T-cell (primary cell): ENCODE measurements around the gene TBX4. TPM values are rescaled to one million over a fixed set of nuclear protein-coding genes. Genes with fewer than 3 reads are reported as not detected.

Experiments used
- ATAC-seq, 4 experiments: fragments of 200-7000 bp in 3 of 4; fragments of 150-1000 bp in 1 of 4; cut with Tn5 transposase; replicated peaks in 1 of 4; 1 replicate in 3 of 4; 2 replicates in 1 of 4; pipeline ENCODE4 v1.10.0; 2021; ENCODE audit warnings: moderate library complexity in 3 of 4, mild to moderate bottlenecking in 2 of 4, moderate number of reproducible peaks in 1 of 4
- CTCF ChIA-PET, 2 donors: fragments of 300-600 bp; sonication (Branson Sonifier 250); formaldehyde crosslinking; loops; one replicate each; lab custom pipeline; 2022; ENCODE audit warnings: antibody characterized with exemption in 2 of 2; lab: Charles Lee
- POLR2A ChIA-PET, 2 donors: fragments of 300-600 bp; sonication (Branson Sonifier 250); formaldehyde crosslinking; loops; one replicate each; lab custom pipeline; 2022; ENCODE audit warnings: antibody characterized with exemption in 2 of 2; lab: Charles Lee
- DNase-seq, 35 experiments: peaks; one replicate each; pipeline versions ENCODE4 v3.0.0 to v3.0.0-alpha.2; 2013 to 2023
- H3K27ac ChIP-seq: one replicate; pipeline ENCODE4 v1.5.1; 2013; ENCODE audit warnings: low read length
- H3K27me3 ChIP-seq, 2 experiments: replicated peaks in 1 of 2; 1 replicate in 1 of 2; 2 replicates in 1 of 2; pipeline versions ENCODE4 v1.6.1 to v1.7.0; 2013; ENCODE audit warnings: low read length in 1 of 2, mixed read lengths in 1 of 2; ENCODE audit not compliant: control insufficient read depth in 2 of 2, insufficient read depth in 2 of 2; ENCODE audit errors: extremely low read depth in 1 of 2
- H3K36me3 ChIP-seq, 2 donors: 1 replicate in 1 of 2; 2 replicates in 1 of 2; pipeline versions ENCODE4 v1.6.1 to v1.7.0; 2013; ENCODE audit warnings: low read length in 1 of 2; ENCODE audit not compliant: control insufficient read depth in 2 of 2, insufficient read depth in 1 of 2; ENCODE audit errors: extremely low read depth in 1 of 2
- H3K4me1 ChIP-seq, 2 experiments: 1 replicate in 1 of 2; 2 replicates in 1 of 2; pipeline versions ENCODE4 v1.6.1 to v1.7.0; 2013; ENCODE audit warnings: low read length in 2 of 2, mixed read lengths in 1 of 2; ENCODE audit not compliant: insufficient read depth in 2 of 2, control insufficient read depth in 1 of 2; ENCODE audit errors: extremely low read depth in 1 of 2
- H3K4me3 ChIP-seq, 2 donors: 1 replicate in 1 of 2; 2 replicates in 1 of 2; pipeline versions ENCODE4 v1.5.1 to v1.7.0; 2013; ENCODE audit warnings: mild to moderate bottlenecking in 2 of 2, low read length in 1 of 2, moderate library complexity in 1 of 2; ENCODE audit not compliant: control insufficient read depth in 1 of 2; ENCODE audit errors: extremely low read depth in 1 of 2
- H3K9me3 ChIP-seq: 2 replicates; pipeline ENCODE4 v1.7.0; 2013
- H3K27ac Mint-ChIP-seq, 2 donors: one replicate each; pipeline ENCODE4 v1.8.0; 2020 to 2021; ENCODE audit warnings: mild to moderate bottlenecking in 2 of 2, mixed read lengths in 2 of 2
- H3K27me3 Mint-ChIP-seq, 2 donors: one replicate each; pipeline ENCODE4 v1.8.0; 2021 to 2022; ENCODE audit warnings: mixed read lengths in 2 of 2
- H3K36me3 Mint-ChIP-seq: one replicate; pipeline ENCODE4 v1.8.0; 2021; ENCODE audit warnings: mixed read lengths
- H3K4me1 Mint-ChIP-seq, 3 donors: one replicate each; pipeline ENCODE4 v1.8.0; 2020 to 2022; ENCODE audit warnings: mixed read lengths in 3 of 3, mild to moderate bottlenecking in 1 of 3
- H3K4me3 Mint-ChIP-seq, 3 donors: one replicate each; pipeline ENCODE4 v1.8.0; 2020 to 2022; ENCODE audit warnings: mild to moderate bottlenecking in 3 of 3, mixed read lengths in 3 of 3, moderate library complexity in 3 of 3
- H3K9me3 Mint-ChIP-seq, 3 donors: one replicate each; pipeline ENCODE4 v1.8.0; 2020 to 2022; ENCODE audit warnings: mixed read lengths in 3 of 3
- WGBS: methylation state at CpG from one replicate; pipeline ENCODE4 v1.1.5; 2013; ENCODE audit warnings: missing lambda C conversion rate; ENCODE audit not compliant: insufficient coverage; 5-methylcytosine and 5-hydroxymethylcytosine counted together
- total RNA-seq, 35 experiments: library from RNA in 6 of 35; stranded (reverse) in 6 of 35; fragments of 120-200 nt in 1 of 35; gene quantifications; one replicate each; pipeline versions ENCODE4 v1.2.1 to v1.2.4 and lab custom pipeline; 2013 to 2026

The TBX4 gene
- total RNA-seq (not detected), total RNA-seq (lab: John Stamatoyannopoulos, UW) (0 to 0.06 (median 0) reads per million in 29 experiments)
- not detected for total RNA-seq (2013)

DNA sequence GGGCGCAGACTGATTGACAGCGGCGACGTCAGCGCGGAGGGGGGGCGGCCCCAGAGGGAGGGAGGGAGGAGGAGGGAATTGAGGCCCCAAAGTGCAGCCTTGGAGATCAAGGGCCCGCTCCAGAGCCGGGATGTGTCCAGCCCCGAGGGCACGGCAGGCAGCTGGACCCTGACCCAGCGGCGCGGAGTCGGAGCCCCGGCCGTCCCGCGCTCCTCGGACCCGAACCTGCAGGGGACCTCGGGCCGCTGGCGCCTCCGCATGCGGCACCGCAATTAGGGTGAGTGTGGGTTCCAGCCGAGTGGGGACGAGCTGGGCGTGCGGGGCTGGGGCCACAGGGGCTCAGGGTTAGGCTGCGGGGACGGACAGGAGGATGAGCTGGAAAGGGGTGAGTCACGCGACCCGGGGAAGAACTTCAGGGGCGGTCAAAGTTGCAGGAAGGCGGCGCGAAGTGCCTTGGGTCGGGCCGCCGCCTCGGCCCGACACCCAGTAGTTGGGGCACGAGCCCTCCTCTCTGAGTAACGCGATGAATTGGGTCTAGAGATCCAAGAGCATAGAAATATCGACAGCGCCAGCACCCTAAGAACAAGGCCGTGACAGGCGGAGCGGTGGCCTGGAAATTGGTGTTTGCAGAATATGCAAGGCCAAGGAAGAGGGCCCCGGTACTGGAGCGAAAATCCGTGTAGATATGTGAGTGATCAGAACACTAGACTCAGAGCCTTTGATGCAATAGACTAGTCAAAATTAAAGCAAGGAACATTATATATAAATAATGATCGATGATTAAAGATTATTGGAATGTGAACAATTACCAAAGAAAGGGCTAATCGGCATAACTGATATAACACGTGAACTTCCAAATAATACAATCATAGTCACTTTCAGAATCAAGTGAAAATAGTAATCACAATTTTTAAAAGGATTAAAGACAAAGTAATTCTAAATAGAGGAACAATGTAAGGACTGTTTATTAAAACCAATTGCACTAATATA lies at the start of gene TBX4:
Gene TBX4, plus strand, starts transcription at position 122 of the 990 bp plus-strand sequence. CDS start 4,069 bp downstream, outside the sequence.
- no peaks in the 10 kb centered on the region for H3K36me3 Mint-ChIP-seq
- WGBS, result 17% methylated on average over 52 of the region's 59 CpGs
- peaks cover 31 to 35% (median 35%) of the 10 kb centered on the region in 3 donors for H3K4me1 Mint-ChIP-seq
- H3K4me1 ChIP-seq, result peaks cover 0 to 41% of the 10 kb centered on the region in 2 experiments
- peak within 1 kb of the TSS; percentile 57 to 63 (median 59) for H3K4me3 Mint-ChIP-seq
- no peaks in the 10 kb centered on the region for H3K36me3 ChIP-seq
- no peaks in the 10 kb centered on the region for H3K9me3 ChIP-seq
- H3K27ac ChIP-seq, result no peak within 1 kb of the TSS
- POLR2A ChIA-PET, result no interaction called here
- ATAC-seq (peak in 3 of 4 experiments; percentile 24 to 36 (median 28)), DNase-seq (no peak)
- peaks cover 58 to 67% of the 10 kb centered on the region in 2 donors for H3K27me3 Mint-ChIP-seq
- no peak within 1 kb of the TSS for H3K27ac Mint-ChIP-seq
- peaks cover 28 to 64% of the 10 kb centered on the region in 2 experiments for H3K27me3 ChIP-seq
- peak within 1 kb of the TSS in 1 of 2 donors; percentile 32 for H3K4me3 ChIP-seq
- CTCF ChIA-PET, result interaction anchor here in 1 of 2 donors (0.7 kb wide), 1 partner anchor 130 kb away, joined by 3 read pairs; no protein-coding TSS in a partner anchor
- H3K9me3 Mint-ChIP-seq, result no peaks in the 10 kb centered on the region

GRCh38 chr17:61402978-61403800 lies 49.0 kb upstream of the TBX4 start:
- Histone ChIP-seq H3K4me3 (peak overlapping the region; percentile 21 to 50), H3K27ac (no peak overlapping the region), H3K27me3 (peaks cover 3 to 95% of the 10 kb centered on the region in 2 experiments), H3K4me1 (peaks cover 10 to 73% of the 10 kb centered on the region in 2 experiments), H3K36me3 (no peaks in the 10 kb centered on the region), H3K9me3 (no peaks in the 10 kb centered on the region)
- peak; percentile 29 to 63 (median 46) for ATAC-seq
- H3K27ac Mint-ChIP-seq, result no peak overlapping the region
- CTCF ChIA-PET, result interaction anchor here (0.6 to 1.4 kb wide), 3 partner anchors 9 to 970 kb away, joined by 3 to 5 read pairs (median 3); partner anchors contain the start of gene BRIP1 (in 1 of the 2)
- H3K9me3 Mint-ChIP-seq, result no peaks in the 10 kb centered on the region
- POLR2A ChIA-PET, result interaction anchor here (0.6 kb wide), 3 partner anchors 109 to 460 kb away, joined by 3 to 10 read pairs (median 5); partner anchors contain the start of gene BRIP1 (in 1 of the 2)
- H3K27me3 Mint-ChIP-seq, result peaks cover 52 to 75% of the 10 kb centered on the region in 2 donors
- DNase-seq, result peak in 1 of 35 experiments; percentile 47
- peak overlapping the region; percentile 60 to 66 (median 66) for H3K4me3 Mint-ChIP-seq
- peaks cover 45 to 55% (median 46%) of the 10 kb centered on the region in 3 donors for H3K4me1 Mint-ChIP-seq
- no peaks in the 10 kb centered on the region for H3K36me3 Mint-ChIP-seq
- 5% methylated on average over 49 of the region's 55 CpGs for WGBS

DNA sequence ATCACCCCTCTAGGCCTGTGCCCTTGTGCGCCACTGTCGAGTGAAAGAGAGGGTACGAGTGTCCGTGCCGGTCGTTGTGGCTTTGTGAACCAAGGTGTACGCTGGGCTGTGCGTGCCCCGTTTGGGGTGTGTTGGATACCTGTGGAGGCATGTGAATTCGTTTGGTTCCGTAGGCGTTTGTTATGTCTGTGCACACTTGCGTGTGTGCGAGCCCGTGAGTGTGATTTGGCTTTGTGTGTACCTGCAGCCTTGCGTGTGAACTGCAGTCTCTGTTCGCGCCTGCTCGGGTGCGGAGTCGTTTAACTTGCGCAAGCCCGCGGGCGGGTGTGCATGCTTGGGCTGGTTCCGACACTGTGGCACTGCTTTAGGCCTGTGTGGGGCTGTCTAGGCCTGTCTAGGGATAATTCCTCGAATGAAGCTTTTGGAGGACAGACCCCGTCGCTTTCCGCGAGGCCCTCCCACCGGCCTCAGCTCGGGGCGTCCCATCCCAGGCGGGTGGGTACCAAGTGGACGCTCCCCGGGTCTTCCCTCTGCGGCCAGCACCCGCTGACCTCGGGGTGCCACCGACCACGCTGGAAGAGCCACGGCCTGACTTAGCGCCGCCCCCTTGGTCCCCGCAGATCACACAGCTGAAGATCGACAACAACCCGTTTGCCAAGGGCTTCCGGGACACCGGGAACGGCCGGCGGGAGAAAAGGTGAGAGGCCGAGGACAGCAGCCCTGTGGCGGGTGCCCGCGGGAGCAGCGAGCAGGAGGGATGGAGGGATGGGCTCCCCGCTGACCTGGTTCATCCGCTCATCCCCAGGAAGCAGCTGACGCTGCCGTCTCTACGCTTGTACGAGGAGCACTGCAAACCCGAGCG lies 48.2 kb upstream of the TBX4 start:
- ChIA-PET POLR2A (no interaction called here), CTCF (interaction anchor here in 1 of 2 donors (0.6 to 1.4 kb wide), 2 partner anchors 8 to 155 kb away, joined by 3 read pairs; no protein-coding TSS in a partner anchor)
- Histone ChIP-seq H3K9me3 (no peaks in the 10 kb centered on the region), H3K4me1 (peaks cover 4 to 73% of the 10 kb centered on the region in 2 experiments), H3K36me3 (no peaks in the 10 kb centered on the region), H3K4me3 (peak overlapping the region; percentile 21 to 62), H3K27ac (no peak overlapping the region), H3K27me3 (peaks cover 5 to 95% of the 10 kb centered on the region in 2 experiments)
- DNase-seq, result peak in 1 of 35 experiments; percentile 38
- H3K4me3 Mint-ChIP-seq, result peak overlapping the region; percentile 60 to 66 (median 66)
- WGBS, result 11% methylated on average over 63 of the region's 66 CpGs
- peaks cover 47 to 76% of the 10 kb centered on the region in 2 donors for H3K27me3 Mint-ChIP-seq
- no peaks in the 10 kb centered on the region for H3K9me3 Mint-ChIP-seq
- no peak overlapping the region for H3K27ac Mint-ChIP-seq
- peak in 2 of 4 experiments; percentile 18 to 48 for ATAC-seq
- H3K4me1 Mint-ChIP-seq, result peaks cover 44 to 54% (median 47%) of the 10 kb centered on the region in 3 donors
- H3K36me3 Mint-ChIP-seq, result no peaks in the 10 kb centered on the region

DNA sequence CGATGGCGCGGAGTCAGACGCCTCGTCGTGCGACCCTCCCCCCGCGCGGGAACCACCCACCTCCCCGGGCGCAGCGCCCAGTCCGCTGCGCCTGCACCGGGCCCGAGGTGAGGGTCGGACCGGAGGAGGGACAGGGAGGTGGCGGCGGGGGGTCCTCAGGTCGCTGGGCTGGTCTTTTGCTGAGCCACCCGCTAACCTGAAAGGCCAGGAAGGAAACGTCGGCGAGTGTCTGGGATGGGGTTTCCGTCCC lies 47.6 kb upstream of the TBX4 start:
- no peak overlapping the region for H3K27ac Mint-ChIP-seq
- Histone ChIP-seq H3K4me3 (peak overlapping the region; percentile 21 to 62), H3K36me3 (no peaks in the 10 kb centered on the region), H3K27ac (no peak overlapping the region), H3K4me1 (peaks cover 4 to 72% of the 10 kb centered on the region in 2 experiments), H3K9me3 (no peaks in the 10 kb centered on the region), H3K27me3 (peaks cover 5 to 93% of the 10 kb centered on the region in 2 experiments)
- H3K4me3 Mint-ChIP-seq, result peak overlapping the region in 1 of 3 donors; percentile 66
- no peaks in the 10 kb centered on the region for H3K9me3 Mint-ChIP-seq
- H3K4me1 Mint-ChIP-seq, result peaks cover 43 to 53% (median 47%) of the 10 kb centered on the region in 3 donors
- DNase-seq (no peak), ATAC-seq (no peak)
- H3K27me3 Mint-ChIP-seq, result peaks cover 47 to 76% of the 10 kb centered on the region in 2 donors
- 6% methylated on average over 23 of the region's 27 CpGs for WGBS
- ChIA-PET POLR2A (no interaction called here), CTCF (interaction anchor here in 1 of 2 donors (0.6 kb wide), 1 partner anchor 155 kb away, joined by 3 read pairs; no protein-coding TSS in a partner anchor)
- no peaks in the 10 kb centered on the region for H3K36me3 Mint-ChIP-seq

GRCh38 chr17:61404913-61405685 lies 47.1 kb upstream of the TBX4 start:
- Mint-ChIP-seq H3K9me3 (no peaks in the 10 kb centered on the region), H3K27ac (no peak overlapping the region), H3K4me1 (peaks cover 46 to 56% (median 49%) of the 10 kb centered on the region in 3 donors), H3K4me3 (peak overlapping the region in 2 of 3 donors; percentile 39 to 66), H3K27me3 (peaks cover 51 to 80% of the 10 kb centered on the region in 2 donors), H3K36me3 (no peaks in the 10 kb centered on the region)
- ATAC-seq, result no peak
- Histone ChIP-seq H3K4me3 (peak overlapping the region in 1 of 2 donors; percentile 62), H3K27me3 (peaks cover 5 to 96% of the 10 kb centered on the region in 2 experiments), H3K27ac (no peak overlapping the region), H3K9me3 (no peaks in the 10 kb centered on the region), H3K4me1 (peaks cover 4 to 75% of the 10 kb centered on the region in 2 experiments), H3K36me3 (no peaks in the 10 kb centered on the region)
- ChIA-PET CTCF (interaction anchor here in 1 of 2 donors (0.6 kb wide), 1 partner anchor 154 kb away, joined by 3 read pairs; no protein-coding TSS in a partner anchor), POLR2A (no interaction called here)
- WGBS, result 7% methylated on average over 69 of the region's 71 CpGs
- DNase-seq, result no peak
